IPS-NIHi11 (cell line): Measurements from ENCODE around the gene LAMTOR3.

Experiments
- DNase-seq: peaks from one replicate; pipeline ENCODE4 v3.0.0; 2012; ENCODE audit warnings: mixed read lengths, low spot score

Gene LAMTOR3, protein sequence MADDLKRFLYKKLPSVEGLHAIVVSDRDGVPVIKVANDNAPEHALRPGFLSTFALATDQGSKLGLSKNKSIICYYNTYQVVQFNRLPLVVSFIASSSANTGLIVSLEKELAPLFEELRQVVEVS

DNA sequence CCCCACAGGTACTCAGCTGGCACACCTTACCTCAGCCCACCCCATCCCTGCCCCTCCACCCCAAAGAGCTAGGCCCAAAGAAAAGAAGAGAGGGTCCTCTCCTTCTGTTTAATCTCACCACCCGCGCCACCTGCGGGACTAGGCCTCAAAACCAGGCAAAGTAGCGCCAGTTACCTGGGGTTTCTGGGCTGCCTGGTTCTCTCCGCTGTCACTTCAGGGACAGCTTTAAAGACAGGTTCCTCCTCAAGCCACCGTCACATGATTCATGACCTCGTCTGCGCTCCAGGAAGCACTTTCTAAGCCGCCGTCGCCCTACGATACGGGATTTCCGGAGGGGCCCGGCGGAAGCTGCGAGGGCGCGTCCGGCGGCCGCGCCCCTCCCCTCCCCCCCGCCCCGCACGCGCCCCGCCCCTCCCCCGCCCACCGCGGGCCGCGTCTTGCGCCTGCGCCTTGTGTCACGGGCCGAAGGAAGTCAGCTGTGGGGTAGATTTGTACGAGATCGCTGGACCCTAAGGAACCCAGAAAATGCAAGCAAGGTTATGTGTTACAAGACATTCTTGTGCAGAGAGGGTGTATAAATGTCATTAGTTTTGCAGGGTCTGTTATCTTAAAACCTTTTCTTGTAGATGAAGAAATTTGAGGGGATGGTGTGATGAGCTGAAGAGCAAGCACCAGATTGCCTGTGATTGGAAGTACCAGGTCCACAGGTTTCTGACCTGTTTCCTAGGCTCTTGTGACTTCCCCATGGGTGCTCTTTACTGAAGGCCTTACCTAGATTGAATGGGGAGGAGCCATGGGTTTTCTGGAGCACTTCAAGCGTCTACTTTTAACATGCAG, at the start of gene LAMTOR3:
Gene LAMTOR3, minus strand, starts transcription at position 267 of the 837 bp plus-strand sequence. CDS start 464 bp downstream, outside the sequence.
- DNase-seq = peak; percentile 96

DNA sequence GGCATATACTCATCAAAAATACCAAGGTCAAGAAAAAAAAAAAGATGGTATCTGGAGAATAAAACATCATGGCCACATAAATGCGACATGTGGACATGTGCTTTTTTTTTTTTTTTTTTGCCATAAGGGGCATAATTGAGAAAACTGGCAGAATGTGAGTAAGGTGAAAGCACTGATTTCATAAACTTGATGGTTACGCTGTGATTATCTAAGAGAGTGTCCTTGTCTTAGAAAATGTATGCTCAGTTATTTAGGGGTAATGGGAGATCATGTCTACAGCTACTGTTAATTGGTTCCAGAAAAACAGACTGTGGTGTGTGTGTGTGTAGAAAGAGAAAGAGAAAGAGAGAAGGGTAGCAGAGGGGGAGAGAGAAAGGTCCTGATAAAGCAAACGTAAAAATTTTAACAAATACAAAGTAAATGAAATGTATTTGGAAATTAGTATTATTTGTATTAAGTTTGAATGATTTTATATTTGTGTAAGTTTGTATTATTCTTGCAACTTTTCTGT, 44.1 kb upstream of the LAMTOR3 start:
- no peak for DNase-seq

DNA sequence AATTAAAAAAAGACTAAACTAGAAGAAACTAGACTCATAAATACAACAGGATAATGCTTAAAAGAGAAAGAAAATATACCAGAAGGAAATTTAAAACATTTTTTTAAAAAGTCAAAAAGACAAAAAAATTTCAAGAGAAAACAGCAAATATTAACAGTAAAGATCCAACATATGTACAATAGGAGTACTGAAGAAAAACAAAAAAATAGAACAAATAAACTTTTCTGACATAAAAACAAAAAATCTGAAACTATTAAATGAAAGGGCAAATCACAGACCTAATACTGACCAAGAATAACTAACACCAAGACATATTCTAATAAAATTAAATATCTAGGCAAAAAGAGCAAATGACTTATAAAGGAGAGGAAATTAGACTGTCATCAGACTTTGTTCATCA, 40.7 kb upstream of the LAMTOR3 start:
- no peak for DNase-seq

DNA sequence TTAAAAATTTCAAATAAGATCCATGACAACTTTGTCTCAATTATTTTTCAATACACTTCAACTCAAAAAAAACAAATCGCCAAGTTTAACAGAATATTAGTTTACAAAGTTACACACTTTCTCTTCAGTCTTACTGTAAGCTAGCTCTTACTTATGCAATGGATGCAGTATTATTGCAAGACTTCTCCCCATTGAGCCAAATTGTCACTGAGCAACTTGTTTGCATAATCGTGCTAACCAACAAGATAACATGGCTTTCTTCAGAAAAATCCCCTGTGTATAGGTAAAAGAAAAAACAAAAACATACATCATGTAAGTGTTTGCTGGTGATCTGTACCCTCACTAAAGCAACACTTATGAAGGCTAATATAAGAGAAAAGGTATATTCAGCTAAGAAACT, 33.3 kb upstream of the LAMTOR3 start:
- no peak for DNase-seq

DNA sequence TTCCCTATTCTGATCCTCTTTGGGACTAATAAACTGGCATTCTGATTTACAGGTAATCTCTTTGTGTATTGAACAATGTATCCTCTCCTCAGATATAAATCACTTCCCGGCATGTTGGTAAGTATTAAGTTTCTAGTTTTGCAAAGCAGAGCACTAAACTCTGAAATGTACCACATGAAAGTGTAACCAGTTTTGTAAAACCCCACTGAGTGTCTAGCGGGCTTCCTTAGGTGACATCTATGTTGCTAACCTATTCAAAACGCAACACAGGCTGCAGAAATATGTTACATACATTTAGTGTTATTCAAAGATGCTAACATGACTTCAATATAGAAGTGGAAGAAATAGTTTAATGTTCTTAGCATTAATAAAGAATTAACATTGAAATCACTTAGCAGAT, 26.9 kb upstream of the LAMTOR3 start:
- DNase-seq = no peak

DNA sequence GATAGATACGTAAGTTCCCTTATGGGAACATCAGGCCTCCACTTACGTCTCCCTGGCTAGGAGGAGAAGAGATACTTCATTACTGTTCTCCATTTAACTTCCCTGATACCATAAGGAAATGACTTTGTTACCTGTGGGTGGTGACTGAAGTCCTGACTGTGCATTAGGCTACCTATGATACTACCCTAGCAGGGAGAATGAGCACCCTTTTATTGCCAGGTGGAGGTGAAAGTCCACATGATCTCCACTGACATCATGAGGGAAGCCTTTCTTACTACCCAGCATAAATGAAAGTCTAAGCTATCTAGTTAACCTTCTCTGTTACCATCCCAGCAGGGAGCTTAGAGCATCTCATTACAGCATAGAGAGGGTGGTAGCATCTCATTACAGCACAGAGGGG, 24.4 kb upstream of the LAMTOR3 start:
- DNase-seq = no peak

DNA sequence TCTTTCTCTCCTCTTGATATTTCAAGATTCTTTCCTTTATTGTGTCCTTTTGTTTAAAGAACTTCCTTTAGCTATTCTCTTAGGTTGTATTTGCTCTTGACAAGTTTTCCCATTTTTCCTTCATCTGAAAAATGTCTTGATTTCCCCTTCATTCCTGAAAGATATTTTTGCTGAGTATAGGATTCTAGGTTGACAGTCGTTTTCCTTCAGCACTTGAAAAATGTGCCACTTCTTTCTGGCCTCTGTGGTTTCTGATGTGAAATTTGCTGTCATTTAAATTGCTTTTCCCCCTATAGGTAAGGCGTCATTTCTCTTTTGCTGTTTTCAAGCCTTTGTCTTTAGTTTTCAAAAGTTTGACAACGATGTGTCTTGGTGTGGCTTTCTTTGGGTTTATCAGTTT, 23.3 kb upstream of the LAMTOR3 start:
- DNase-seq = no peak

DNA sequence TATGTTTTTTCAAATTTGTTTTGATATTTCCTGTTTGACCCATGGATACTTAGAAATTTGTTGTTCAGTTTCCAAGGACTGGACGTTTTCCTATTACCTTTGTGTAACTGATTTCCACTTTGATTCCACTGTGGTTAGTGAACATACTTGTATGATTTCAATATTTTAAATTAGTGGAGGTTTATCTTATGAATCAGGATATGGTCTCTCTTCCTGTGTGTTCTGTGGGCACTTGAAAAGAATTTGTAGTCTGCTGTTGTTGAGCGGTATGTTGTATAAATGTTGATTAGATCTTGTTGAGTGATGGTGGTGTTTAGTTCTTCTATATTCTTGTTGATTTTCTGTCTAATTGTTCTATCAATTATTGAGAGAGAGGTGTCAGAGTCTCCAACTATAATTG, 21.2 kb upstream of the LAMTOR3 start:
- DNase-seq = no peak

DNA sequence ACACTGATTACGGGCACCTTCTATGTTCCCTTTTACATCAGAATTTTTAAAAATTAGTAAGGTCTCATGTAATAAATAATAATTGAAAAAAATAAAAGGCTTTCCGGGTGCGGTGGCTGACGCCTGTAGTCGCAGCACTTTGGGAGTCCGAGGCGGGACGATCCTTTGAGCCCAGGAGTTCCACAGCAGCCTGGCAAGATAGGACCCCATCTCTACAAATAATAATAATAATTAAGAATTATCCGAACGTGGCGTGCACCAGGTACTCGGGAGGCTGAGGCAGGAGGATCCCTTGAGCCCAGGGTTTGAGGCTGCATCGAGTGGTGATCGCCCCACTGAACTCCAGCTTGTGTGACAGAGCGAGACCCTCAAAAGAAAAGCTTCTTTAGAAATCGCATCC, 771 bp upstream of the LAMTOR3 start:
- no peak for DNase-seq

DNA sequence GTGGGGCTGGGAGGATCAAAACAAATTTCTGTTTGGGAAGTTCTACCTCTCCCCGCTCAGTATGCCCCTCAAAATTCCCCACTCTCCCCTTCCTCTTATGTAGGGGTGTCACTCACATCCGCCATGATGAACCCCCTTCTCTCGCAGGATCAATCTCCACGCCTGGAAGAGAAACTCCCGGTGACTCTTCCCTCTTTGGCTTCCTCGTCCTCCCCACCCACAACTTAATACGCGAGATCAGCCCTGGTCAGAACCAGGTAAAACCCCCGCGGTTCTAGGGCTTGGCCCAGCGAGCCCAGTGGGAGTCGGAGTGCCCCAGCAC, 427 bp downstream of the LAMTOR3 start:
- no peak for DNase-seq

DNA sequence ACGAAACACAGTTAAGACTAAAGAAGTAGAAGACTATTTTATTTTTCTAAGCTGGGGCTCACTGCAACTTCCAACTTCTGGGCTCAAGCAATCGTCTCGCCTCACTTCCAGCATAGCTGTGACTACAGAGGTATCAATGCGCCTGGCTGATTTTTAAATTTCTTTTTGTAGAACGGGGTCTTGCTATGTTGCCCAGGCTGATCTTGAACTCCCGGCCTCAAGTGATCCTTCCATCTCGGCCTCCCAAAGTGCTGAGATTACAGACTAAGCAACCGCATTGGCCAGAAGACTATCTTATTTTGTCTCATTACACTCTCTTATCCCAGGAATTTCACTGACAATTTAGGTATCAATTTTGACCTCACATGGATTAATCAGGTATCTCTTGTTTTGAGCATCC, 1.2 kb downstream of the LAMTOR3 start:
- no peak for DNase-seq

DNA sequence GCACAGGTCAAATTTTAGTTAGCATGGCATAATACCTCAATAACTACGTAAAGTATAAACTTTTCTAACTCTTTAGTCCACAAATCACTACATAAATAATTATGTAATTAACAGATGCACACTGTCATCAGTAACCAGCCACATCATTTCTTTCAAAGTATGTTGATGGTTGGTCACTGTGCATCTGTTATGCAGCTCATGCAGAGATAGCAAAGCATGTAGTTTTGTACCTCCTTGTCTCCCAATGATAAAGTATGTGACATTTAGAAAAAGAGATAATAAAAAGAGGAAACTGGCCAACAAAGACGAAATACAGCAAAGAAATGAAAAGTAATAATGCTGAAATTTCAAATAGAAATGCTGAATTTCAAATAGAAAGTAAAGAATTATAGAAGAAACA, 2.9 kb downstream of the LAMTOR3 start:
- no peak for DNase-seq

DNA sequence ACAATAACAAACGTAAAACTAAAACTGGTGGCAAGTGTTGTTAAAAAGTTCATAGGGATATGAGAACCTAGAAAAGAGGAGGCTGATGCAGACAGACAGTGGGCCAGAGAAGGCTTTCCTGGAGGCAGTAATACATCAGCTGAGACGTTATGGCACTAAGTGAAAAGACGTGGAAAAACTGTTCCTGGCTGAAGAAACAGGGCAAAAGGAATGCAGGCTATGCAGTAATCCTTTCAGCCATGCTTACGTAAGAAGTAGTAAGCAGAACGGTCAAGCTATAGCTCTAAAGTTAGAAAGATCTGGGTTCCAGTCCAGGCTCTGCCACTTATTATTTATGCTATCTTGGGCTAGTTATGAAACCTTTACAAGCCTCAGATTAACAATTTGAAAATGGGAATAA, 6.4 kb downstream of the LAMTOR3 start:
- no peak for DNase-seq

DNA sequence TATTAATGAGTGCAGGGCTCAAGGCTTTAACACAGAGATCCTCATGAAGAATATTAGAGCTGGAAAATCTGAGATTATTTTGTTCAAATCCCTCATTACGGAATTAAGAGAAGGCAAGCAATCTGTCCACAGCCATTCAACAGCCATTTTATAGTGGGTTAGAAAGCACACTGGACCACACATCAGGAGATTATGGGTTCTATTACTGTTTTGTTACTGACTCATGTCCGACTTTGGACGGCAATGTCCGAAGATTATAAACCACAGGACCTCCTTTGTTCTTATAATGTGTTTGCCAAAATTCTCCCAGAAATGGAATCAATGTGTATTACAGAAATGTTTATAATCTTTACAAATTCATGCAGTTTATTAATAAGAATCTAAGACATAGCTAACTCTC, 8.1 kb downstream of the LAMTOR3 start:
- no peak for DNase-seq

DNA sequence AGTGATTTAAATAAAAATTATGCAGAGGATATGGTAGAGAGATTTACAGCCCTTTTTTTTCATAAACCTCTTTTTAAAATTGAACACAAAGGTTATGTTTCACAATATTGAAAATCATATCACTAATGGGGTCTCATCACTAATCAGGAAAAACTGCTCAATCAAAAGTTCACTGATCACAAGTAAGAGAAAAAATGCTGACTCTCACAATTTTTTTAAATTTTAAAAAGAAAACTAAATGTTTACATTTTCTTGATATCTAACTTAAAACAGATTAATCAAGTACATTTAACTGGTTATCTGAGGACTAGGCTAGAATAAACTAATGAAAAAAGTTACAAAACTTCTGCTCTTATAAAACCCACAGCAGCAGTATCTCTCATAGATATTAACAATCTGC, 8.5 kb downstream of the LAMTOR3 start:
- no peak for DNase-seq

DNA sequence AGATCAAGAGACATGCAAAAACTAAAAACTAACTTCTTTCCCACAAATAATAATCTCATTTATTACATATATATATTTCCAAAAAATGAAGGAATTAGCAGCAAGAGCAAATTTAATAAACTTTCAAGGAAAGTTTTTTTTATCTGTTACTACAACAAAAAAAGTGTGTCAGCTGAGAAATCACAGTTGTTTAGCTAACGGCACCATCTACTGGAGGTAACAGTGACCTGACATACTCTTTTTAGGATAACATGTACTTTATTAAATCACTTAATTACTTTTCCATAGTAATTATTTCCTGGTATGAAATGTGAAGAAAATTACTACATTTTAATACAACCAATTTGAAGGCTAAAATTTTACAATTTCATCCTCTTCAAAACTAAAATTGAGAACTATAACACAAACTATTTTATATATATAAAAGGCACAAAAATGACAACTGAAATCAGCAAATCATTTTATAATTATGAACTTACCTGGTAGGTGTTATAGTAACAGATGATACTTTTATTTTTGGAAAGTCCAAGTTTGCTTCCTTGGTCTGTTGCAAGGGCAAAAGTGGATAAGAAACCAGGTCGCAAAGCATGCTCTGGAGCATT, 9.1 kb downstream of the LAMTOR3 start:
- peak; percentile 21 for DNase-seq

DNA sequence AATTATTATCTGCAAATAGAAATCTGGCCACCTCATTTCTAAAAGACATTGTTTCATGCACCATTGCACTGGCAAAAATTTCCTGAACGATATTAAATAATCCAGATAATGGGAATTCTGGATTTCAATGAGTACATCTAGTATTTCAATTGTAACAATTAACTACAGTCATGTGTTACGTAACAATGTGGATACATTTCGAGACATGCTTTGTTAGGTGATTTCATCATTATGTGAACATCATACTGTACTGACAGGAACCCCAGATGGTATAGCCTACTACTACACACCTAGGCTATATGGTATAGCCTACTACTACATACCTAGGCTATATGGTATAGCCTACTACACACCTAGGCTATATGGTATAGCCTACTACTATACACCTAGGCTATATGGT, 14.8 kb downstream of the LAMTOR3 start:
- no peak for DNase-seq

DNA sequence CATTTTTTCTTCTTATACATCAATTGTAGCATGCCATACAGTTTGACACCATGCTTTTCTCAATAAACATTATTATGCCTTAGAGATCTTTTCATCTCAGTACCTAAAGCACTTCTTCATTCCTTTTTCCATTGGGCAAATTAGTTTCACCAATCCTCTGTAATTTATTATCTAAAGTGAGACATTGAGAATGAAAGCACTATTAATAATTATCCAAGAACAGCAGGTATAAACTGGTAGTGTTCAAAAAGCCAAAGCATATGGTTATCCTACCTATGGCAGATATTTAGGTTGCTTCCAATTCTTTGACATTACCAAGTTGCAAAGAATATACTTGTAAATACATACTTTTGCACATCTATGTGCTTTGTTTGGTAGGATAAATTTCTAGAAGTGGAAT, 15.6 kb downstream of the LAMTOR3 start:
- DNase-seq = no peak

DNA sequence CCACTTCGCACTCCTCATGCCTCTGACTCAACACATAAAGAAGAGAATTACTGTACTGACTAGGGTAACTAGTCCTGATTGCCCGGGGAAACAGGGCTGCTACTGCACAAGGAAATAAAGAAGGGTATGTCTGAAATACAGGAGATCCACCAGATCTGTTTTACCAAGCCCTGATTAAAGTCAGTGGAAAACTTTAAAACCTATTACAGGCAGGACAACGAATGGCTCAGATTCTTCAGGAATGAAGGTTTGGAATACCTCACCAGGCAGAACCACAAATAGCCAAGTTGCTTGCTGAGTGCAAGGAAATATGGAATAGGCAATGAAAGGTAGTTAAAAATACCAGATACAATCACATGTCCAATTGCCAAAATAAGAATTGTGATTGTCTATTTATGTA, 17.3 kb downstream of the LAMTOR3 start:
- DNase-seq = no peak

DNA sequence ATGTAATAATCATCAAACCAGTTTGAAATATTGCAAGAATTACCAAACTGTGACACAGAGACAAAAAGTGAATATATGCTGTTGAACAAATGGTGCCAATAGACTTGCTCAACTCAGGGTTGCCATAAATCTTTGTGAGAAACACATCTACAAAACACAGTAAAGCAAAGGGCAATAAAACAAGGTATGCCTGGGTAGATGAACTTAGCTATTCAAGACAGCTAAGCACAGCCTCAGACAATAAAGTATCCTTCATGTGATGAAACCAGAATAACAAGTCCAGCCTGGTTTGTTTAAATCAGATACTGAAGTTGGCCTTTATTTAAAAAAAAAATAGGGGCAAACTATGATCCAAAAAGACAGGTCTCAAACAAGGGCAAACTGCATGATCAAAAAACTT, 19.2 kb downstream of the LAMTOR3 start:
- DNase-seq = no peak

DNA sequence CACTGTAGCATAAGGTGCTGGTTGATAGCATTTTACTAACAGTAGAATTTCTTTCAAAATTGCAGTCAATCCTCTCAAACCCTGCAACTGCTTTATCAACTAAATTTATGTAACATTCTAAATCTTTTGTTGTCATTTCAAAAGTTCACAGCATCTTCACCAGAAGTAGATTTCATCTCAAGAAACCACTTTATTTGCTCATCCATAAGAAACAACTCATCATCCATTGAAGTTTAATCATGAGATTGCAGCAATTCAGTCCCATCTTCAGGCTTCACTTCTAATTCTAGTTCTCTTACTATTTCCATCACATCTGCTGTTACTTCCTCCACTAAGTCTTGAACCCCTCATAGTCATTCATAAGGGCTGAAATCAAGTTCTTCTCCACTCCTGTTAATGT, 21.7 kb downstream of the LAMTOR3 start:
- no peak for DNase-seq

DNA sequence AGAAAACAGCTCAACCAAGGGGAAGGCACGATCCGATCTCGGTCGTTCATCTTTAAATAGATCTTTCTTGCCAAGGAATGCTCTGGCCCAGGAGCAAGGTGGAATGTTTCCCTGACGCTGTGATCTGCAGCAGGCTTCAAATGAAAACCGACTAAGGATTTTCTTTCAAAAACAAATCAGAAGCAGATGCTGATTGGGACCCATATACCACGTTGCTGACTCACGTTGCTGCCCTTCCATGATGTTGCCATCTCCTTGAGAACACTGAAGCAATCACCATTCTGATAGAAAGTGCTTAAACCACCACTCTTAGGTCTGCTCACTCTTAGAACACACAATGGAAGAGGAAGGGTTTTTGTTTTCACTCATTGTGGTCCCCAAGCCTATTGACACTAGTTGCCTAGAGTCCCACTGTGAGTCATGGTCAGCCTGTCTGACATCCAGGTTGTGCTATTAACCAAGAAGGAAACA, 26.1 kb downstream of the LAMTOR3 start:
- DNase-seq = peak; percentile 13

DNA sequence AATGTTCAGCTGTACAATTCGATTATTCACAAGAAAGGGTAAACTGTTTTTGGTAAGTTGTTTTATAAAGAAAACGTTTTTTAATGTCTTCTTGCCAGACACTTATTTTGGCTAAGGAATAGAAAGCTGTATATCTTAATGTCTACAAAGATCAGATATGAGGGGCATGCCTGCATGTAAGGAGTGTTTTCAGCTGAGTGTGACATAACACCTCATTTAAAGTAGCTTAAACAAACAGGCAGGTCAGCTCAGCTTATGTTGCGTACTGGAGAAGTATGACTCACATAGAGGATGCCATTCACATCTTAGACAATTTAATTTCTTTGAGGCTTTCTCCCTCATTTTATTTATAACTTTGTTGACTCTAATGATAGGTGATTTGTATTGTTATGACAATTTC, 30.4 kb downstream of the LAMTOR3 start:
- no peak for DNase-seq
